Stomach (tissue), 9 donors: ENCODE data around the gene HDAC10. TPM values are rescaled to one million over a fixed set of nuclear protein-coding genes. Genes with fewer than 3 reads are reported as not detected.

Source experiments
- DNase-seq, 2 donors: peaks; one replicate each; pipeline versions ENCODE4 v3.0.0 to v3.0.0-alpha.2; 2013 to 2019
- H3K27ac ChIP-seq, 5 donors: fragments of 200-600 bp in 4 of 5; sonication (generic) in 4 of 5; one replicate each; pipeline ENCODE4 v1.5.1; 2013 to 2019; ENCODE audit warnings: mild to moderate bottlenecking in 1 of 5, moderate library complexity in 1 of 5
- H3K27me3 ChIP-seq, 3 donors: fragments of 200-600 bp; sonication (generic); one replicate each; pipeline ENCODE4 v1.5.1; 2017 to 2019; ENCODE audit warnings: mixed run types in 1 of 3
- H3K36me3 ChIP-seq, 4 donors: fragments of 200-600 bp; sonication (generic); 1 replicate in 3 of 4; 2 replicates in 1 of 4; pipeline ENCODE4 v1.5.1; 2016 to 2019
- H3K4me1 ChIP-seq, 4 donors: fragments of 200-600 bp; sonication (generic); one replicate each; pipeline ENCODE4 v1.5.1; 2016 to 2019
- H3K4me3 ChIP-seq, 4 donors: fragments of 200-600 bp; sonication (generic) in 3 of 4; one replicate each; pipeline ENCODE4 v1.5.1; 2016 to 2019; ENCODE audit warnings: mild to moderate bottlenecking in 1 of 4
- H3K9me3 ChIP-seq, 4 donors: fragments of 200-600 bp; sonication (generic); one replicate each; pipeline ENCODE4 v1.5.1; 2016 to 2019
- EP300 ChIP-seq: sonication (generic); formaldehyde crosslinking; IDR thresholded peaks from one replicate; pipeline ENCODE4 v1.6.1; 2017; ENCODE audit warnings: antibody characterized with exemption
- POLR2A ChIP-seq, 4 donors: fragments of 450-650 bp; IDR thresholded peaks; one replicate each; pipeline ENCODE4 v1.6.1; 2016; ENCODE audit warnings: antibody characterized with exemption in 4 of 4, control low read depth in 2 of 4, mild to moderate bottlenecking in 1 of 4, moderate library complexity in 1 of 4
- POLR2AphosphoS5 ChIP-seq, 3 donors: sonication (generic); formaldehyde crosslinking; IDR thresholded peaks; one replicate each; pipeline ENCODE4 v1.6.1; 2016; ENCODE audit warnings: antibody characterized with exemption in 3 of 3
- WGBS, 5 donors: extraction: QIAGEN DNeasy Blood & Tissue Kit in 3 of 5; methylation state at CpG; one replicate each; pipeline versions ENCODE4 v1.1.5 to v1.1.7; 2013 to 2018; 5-methylcytosine and 5-hydroxymethylcytosine counted together
- intact Hi-C: fragments of 100-400 bp; cut with DNase I; formaldehyde crosslinking; loops from one replicate; pipeline ENCODE4 v1.15.1; 2023; ENCODE audit warnings: low total_unique reads
- polyA plus RNA-seq, 3 donors: library from polyadenylated mRNA; stranded (reverse); fragments of 200-250 nt; gene quantifications; one replicate each; pipeline ENCODE4 v1.2.3, GENCODE V29; 2013
- total RNA-seq, 5 donors: library from RNA; depleted of rRNA; stranded (reverse); fragments of >200 nt; gene quantifications; one replicate each; pipeline versions ENCODE4 v1.1.0 to v1.2.3, GENCODE V29; 2014 to 2016
- TF ChIP-seq, protein P1 (sequence below), 7 experiments: fragments of 450-650 bp in 4 of 7; fragments of 200-600 bp in 3 of 7; sonication (generic) in 3 of 7; IDR thresholded peaks; one replicate each; pipeline ENCODE4 v1.5.1; 2016 to 2019; ENCODE audit warnings: antibody characterized with exemption in 7 of 7, control low read depth in 2 of 7, mild to moderate bottlenecking in 1 of 7
- donor health status: healthy with polysubstance abuse.
- donor health status: Bipolar disorder and iron deficiency.
- donor health status: healthy.

The HDAC10 gene
- total and polyA plus RNA-seq, 8 donors = 15.4 to 156 (median 41.8) TPM

DNA sequence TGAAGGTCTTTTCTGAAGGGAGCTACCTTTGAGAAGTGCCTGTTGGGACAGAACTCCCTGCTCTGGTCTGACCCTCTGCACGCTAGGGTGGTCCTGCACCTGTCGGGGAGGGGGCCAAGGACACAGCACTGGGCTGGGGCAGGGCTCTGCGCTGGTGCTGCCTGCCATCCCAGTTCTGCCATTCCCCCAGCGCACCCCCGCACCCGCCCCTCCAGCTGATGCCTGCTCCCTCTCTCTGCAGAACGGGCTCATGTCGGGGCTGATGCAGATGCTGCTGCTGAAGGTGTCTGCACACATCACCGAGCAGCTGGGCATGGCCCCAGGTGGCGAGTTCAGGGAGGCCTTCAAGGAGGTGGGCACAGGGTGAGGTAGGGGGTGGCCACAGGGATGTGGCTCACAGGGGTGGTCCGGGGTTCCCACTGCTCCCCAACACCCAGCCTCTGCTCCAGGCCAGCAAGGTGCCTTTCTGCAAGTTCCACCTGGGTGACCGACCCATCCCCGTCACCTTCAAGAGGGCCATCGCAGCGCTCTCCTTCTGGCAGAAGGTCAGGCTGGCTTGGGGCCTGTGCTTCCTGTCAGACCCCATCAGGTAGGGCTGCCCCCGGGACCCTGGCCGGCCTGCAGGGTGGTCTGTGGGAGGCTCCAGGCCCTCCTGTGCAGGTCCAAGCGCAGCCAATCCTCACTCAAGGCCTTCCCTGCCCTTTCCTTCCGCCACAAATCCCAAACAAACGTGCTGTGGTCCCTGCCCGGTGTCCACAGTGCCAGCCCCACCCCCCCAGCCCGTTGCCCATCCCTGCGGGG lies 53.9 kb downstream of the HDAC10 start:
- peaks cover 26 to 43% (median 33%) of the 10 kb centered on the region in 4 donors for H3K4me1 ChIP-seq
- intact Hi-C loops = no loop called here
- H3K27ac ChIP-seq = no peak overlapping the region
- no peaks in the 10 kb centered on the region for H3K9me3 ChIP-seq
- WGBS, 5 donors = 87 to 91% (median 90%) methylated on average over 4 to 23 of the region's 23 CpGs
- peaks cover 29 to 65% (median 60%) of the 10 kb centered on the region in 4 donors for H3K36me3 ChIP-seq
- TF ChIP-seq EP300 (no peak), POLR2A (IDR thresholded peaks at IDR 0.05) (no peak), POLR2AphosphoS5 (IDR thresholded peaks at IDR 0.05) (no peak)
- TF ChIP-seq, protein P1, sequence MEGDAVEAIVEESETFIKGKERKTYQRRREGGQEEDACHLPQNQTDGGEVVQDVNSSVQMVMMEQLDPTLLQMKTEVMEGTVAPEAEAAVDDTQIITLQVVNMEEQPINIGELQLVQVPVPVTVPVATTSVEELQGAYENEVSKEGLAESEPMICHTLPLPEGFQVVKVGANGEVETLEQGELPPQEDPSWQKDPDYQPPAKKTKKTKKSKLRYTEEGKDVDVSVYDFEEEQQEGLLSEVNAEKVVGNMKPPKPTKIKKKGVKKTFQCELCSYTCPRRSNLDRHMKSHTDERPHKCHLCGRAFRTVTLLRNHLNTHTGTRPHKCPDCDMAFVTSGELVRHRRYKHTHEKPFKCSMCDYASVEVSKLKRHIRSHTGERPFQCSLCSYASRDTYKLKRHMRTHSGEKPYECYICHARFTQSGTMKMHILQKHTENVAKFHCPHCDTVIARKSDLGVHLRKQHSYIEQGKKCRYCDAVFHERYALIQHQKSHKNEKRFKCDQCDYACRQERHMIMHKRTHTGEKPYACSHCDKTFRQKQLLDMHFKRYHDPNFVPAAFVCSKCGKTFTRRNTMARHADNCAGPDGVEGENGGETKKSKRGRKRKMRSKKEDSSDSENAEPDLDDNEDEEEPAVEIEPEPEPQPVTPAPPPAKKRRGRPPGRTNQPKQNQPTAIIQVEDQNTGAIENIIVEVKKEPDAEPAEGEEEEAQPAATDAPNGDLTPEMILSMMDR (IDR thresholded peaks at IDR 0.05) = no peak
- DNase-seq = no peak
- no peak overlapping the region for H3K4me3 ChIP-seq
- no peaks in the 10 kb centered on the region for H3K27me3 ChIP-seq

DNA sequence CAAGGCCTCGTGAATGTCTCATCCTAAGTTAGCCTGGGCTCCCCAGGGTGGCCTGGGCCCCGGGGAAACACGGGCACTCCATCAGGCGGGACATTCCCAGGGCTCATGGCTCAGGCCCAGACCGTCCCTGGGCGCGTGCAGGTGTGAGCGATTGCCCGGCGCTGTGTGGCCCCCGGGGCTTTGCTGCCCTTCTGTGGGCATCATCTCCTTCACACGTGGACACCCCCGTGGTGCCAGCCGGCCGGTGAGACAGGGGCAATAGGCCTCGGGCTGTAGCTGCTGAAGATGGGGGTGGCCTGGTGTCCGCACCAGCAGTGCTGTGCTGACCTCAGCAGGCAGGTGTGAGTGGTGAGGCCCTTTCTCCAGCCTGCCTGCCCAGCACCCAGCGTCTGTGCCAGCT lies 54.8 kb downstream of the HDAC10 start:
- Histone ChIP-seq H3K27ac (no peak overlapping the region), H3K9me3 (no peaks in the 10 kb centered on the region), H3K36me3 (peaks cover 29 to 65% (median 60%) of the 10 kb centered on the region in 4 donors), H3K4me3 (no peak overlapping the region), H3K27me3 (no peaks in the 10 kb centered on the region), H3K4me1 (peaks cover 28 to 43% (median 34%) of the 10 kb centered on the region in 4 donors)
- WGBS, 5 donors = 86 to 93% (median 88%) methylated on average over 10 to 18 of the region's 18 CpGs
- DNase-seq = no peak
- intact Hi-C loops = no loop called here
- no peak for TF ChIP-seq POLR2A (IDR thresholded peaks at IDR 0.05)
- TF ChIP-seq, protein P1 (IDR thresholded peaks at IDR 0.05) = no peak
- TF ChIP-seq POLR2AphosphoS5 (IDR thresholded peaks at IDR 0.05) = no peak
- TF ChIP-seq EP300 = no peak

Other genes with a start within 250 kb of the HDAC10 start
- gene IL17REL, start 238.5 kb downstream of the HDAC10 start, total RNA-seq = 1 to 10 TPM in 1 of 5 donors, under 1 TPM in 2, not detected in 2; 0.87 to 1.2 (median 0.92) TPM
- gene IL17REL, start 238.5 kb downstream of the HDAC10 start, polyA plus RNA-seq = under 1 TPM in 1 of 3 donors, not detected in 2; 0.03 TPM
- gene TTLL8, start 193.0 kb downstream of the HDAC10 start, total RNA-seq = not detected
- not detected for gene TTLL8, start 193.0 kb downstream of the HDAC10 start, polyA plus RNA-seq
- not detected for gene MLC1, start 165.8 kb downstream of the HDAC10 start, total RNA-seq
- not detected for gene MLC1, start 165.8 kb downstream of the HDAC10 start, polyA plus RNA-seq
- 1 to 10 TPM in 2 of 5 donors, not detected in 3; 2.0 to 2.8 TPM for gene MOV10L1, start 161.3 kb downstream of the HDAC10 start, total RNA-seq
- gene MOV10L1, start 161.3 kb downstream of the HDAC10 start, polyA plus RNA-seq = under 1 TPM; 0.12 to 0.46 (median 0.40) TPM
- gene PANX2, start 80.5 kb downstream of the HDAC10 start, total RNA-seq = 1 to 10 TPM in 2 of 5 donors, under 1 TPM in 1, not detected in 2; 0.29 to 1.8 (median 1.6) TPM
- 1 to 10 TPM in 1 of 3 donors, under 1 TPM in 1, not detected in 1; 0.25 to 1.1 TPM for gene PANX2, start 80.5 kb downstream of the HDAC10 start, polyA plus RNA-seq
- 100 to 1,000 TPM in 2 of 5 donors, 10 to 100 TPM in 3; 13.2 to 245 (median 56.7) TPM for gene TRABD, start 65.4 kb downstream of the HDAC10 start, total RNA-seq
- gene TRABD, start 65.4 kb downstream of the HDAC10 start, polyA plus RNA-seq = 10 to 100 TPM; 41.4 to 46.4 (median 45.5) TPM
- 100 to 1,000 TPM in 1 of 5 donors, 10 to 100 TPM in 4; 10.1 to 185 (median 57.2) TPM for gene SELENOO, start 50.3 kb downstream of the HDAC10 start, total RNA-seq
- gene SELENOO, start 50.3 kb downstream of the HDAC10 start, polyA plus RNA-seq = 10 to 100 TPM; 30.9 to 37.5 (median 33.1) TPM
- 100 to 1,000 TPM in 1 of 5 donors, 10 to 100 TPM in 4; 40.4 to 112 (median 91.5) TPM for gene TUBGCP6, start 6.2 kb downstream of the HDAC10 start, total RNA-seq
- gene TUBGCP6, start 6.2 kb downstream of the HDAC10 start, polyA plus RNA-seq = 10 to 100 TPM; 37.8 to 59.0 (median 38.8) TPM
- gene MAPK12, start 10.4 kb upstream of the HDAC10 start, total RNA-seq = 10 to 100 TPM in 2 of 5 donors, 1 to 10 TPM in 3; 5.2 to 49.6 (median 9.3) TPM
- gene MAPK12, start 10.4 kb upstream of the HDAC10 start, polyA plus RNA-seq = 1 to 10 TPM; 4.7 to 9.3 (median 7.1) TPM
- gene MAPK11, start 19.1 kb upstream of the HDAC10 start, total RNA-seq = 10 to 100 TPM in 1 of 5 donors, 1 to 10 TPM in 2, under 1 TPM in 1, not detected in 1; 0.29 to 10.1 (median 5.7) TPM
- 10 to 100 TPM in 2 of 3 donors, 1 to 10 TPM in 1; 8.5 to 13.6 (median 12.3) TPM for gene MAPK11, start 19.1 kb upstream of the HDAC10 start, polyA plus RNA-seq
- 100 to 1,000 TPM; 105 to 648 (median 400) TPM for gene PLXNB2, start 56.4 kb upstream of the HDAC10 start, total RNA-seq
- 100 to 1,000 TPM in 2 of 3 donors, 10 to 100 TPM in 1; 50.3 to 197 (median 147) TPM for gene PLXNB2, start 56.4 kb upstream of the HDAC10 start, polyA plus RNA-seq
- 10 to 100 TPM in 2 of 5 donors, 1 to 10 TPM in 3; 2.2 to 13.4 (median 2.5) TPM for gene DENND6B, start 75.7 kb upstream of the HDAC10 start, total RNA-seq
- gene DENND6B, start 75.7 kb upstream of the HDAC10 start, polyA plus RNA-seq = 1 to 10 TPM; 2.0 to 7.6 (median 5.5) TPM
- 100 to 1,000 TPM in 3 of 5 donors, 10 to 100 TPM in 2; 54.9 to 243 (median 151) TPM for gene PPP6R2, start 92.1 kb upstream of the HDAC10 start, total RNA-seq
- gene PPP6R2, start 92.1 kb upstream of the HDAC10 start, polyA plus RNA-seq = 10 to 100 TPM; 24.4 to 36.5 (median 28.7) TPM
- gene SBF1, start 223.8 kb upstream of the HDAC10 start, total RNA-seq = 100 to 1,000 TPM in 1 of 5 donors, 10 to 100 TPM in 4; 34.9 to 122 (median 65.2) TPM
- gene SBF1, start 223.8 kb upstream of the HDAC10 start, polyA plus RNA-seq = 10 to 100 TPM in 2 of 3 donors, 1 to 10 TPM in 1; 9.6 to 42.3 (median 25.0) TPM
- 1 to 10 TPM in 1 of 5 donors, under 1 TPM in 1, not detected in 3; 0.37 to 1.3 TPM for gene ADM2, start 230.3 kb upstream of the HDAC10 start, total RNA-seq
- gene ADM2, start 230.3 kb upstream of the HDAC10 start, polyA plus RNA-seq = 1 to 10 TPM; 1.5 to 3.7 (median 1.6) TPM
- not detected for gene MIOX, start 235.6 kb upstream of the HDAC10 start, total RNA-seq
- gene MIOX, start 235.6 kb upstream of the HDAC10 start, polyA plus RNA-seq = under 1 TPM in 1 of 3 donors, not detected in 2; 0.40 TPM